Suppressor macrophage (primary cell): ENCODE data around the gene VCL.
A peak's percentile ranks its signal among the peaks of the same experiment; 100 is the strongest.

Experiments
- DNase-seq, 4 experiments: peaks; one replicate each; pipeline ENCODE4 v3.0.0-alpha.2; 2020 to 2022

The VCL gene

DNA sequence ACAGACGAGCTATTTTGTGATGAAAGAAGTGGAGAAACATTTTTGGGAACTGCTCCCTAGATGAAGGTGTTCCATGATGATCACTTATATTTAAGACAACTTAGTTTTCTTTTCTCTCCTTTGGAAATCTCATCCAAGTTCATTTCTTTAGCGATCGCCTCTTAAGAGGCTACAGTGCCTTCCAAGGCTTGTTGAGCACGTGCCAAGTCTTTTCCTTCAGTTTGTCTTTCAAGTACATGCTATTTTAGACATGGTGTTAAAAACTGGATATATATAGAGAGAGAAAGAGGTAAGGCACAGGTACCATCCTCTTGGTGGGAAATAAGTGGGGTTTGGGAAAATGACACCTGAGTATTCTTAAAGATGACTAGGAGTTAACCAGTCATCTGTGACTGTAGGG is 155.8 kb downstream of the VCL start:
- DNase-seq: no peak

DNA sequence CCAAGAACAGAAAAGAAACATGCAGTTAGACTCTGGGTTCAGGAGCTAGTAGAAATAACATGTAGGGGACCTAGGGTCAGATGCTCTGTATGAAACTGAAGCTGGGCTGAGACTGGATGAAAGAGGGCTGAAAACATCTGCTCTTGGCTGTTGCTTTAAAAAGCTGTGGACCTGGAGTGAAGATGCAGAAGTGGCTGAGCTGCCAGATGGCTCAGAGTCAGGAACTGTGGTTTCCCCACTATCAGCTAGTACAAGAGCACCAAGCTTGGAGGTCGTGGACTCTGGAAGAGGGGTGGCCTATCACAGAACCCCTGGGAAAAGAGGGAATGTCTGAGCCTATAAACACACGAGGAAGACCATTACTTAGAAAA is 159.0 kb downstream of the VCL start:
- DNase-seq: peak in 2 of 4 experiments; percentile 33 to 35

DNA sequence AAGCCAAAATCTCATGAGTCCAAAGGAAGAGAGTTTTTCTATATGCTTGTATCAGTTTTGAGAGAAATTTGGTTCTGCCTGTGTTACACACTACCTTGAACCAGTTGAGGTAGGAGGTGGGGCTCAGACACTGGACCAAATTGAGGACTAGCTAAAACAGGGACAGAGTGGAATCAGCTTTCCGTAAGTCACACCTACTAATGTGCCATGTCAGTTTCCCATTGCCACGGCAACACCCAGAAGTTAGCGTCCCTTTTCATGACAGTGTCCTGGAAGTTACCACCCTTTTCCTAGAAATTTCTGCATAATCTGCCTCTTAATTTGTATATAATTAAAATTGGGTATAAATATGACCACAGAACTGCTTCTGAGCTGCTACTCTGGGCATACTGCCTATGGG is 162.1 kb downstream of the VCL start:
- no peak for DNase-seq

DNA sequence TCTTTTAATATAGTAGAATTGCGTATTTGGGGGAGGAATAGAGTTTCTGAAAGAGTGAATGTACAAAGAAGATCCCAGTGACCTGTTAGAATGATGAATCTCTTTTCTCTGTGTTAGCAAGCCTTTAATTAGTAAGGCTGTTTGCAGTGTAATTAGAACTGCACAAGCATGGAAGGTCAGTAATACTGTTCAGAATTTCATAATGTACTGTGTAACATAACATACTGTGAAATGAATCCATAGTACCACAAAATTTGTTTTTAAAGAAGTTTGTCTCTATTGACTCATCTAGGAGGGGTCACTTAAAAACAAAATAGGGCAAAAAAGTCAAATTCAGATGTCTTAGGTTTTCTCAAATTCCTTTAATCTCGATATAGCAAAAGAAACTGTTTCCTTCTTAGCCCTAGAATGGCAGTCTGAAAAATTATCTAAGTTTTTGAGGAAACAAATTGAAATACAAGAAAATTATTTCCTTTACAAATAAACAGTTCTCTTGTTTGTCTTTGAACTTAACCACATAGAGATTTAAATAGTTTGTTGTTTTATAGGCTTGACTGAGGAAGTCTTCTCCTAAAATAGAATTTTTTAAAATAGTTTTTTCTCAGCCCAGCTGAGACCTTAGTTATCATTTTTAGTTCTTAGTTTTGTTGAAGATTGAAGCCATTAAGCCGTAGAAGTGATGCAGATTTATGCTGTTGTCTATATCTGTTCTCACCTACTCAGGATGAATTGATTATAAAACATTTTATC is 165.6 kb downstream of the VCL start:
- no peak for DNase-seq

DNA sequence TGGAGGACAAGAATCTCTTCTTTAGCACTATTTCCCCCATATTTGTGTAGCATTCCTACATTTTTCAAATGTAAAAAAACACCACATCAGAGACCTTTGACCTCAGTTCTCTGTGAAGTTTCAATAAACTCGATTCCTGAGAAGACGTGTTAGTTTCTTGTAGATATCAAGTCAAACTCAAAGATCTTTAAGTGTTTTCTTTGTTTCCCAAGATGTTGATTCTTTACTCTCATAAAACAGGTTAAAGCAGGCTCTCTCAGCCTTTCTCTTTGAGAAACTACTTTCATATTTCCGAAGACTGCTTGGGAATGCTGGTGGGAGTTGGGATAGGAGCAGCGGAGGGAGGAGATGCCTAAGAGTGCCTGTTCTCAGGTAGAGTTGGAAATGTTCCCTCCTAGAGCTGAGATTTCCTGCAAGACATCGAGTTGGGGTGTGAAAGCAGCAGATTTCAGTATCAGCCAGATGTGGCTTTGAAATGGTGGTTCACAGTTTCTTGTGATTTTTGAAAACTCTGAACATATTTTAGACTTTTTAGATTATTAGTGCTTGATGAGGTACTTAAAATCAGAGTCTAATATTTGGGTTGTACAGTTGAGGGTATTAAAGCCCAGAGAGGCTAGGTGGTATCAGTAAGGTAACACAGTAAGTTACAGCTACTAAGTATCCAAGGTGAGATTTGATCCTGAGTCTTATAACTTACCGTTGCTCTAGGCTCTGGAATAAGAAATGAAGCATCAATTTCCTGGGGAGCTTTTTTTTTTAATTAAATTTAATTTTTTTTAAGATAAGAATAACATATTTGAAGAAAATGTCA is 167.0 kb downstream of the VCL start:
- no peak for DNase-seq

DNA sequence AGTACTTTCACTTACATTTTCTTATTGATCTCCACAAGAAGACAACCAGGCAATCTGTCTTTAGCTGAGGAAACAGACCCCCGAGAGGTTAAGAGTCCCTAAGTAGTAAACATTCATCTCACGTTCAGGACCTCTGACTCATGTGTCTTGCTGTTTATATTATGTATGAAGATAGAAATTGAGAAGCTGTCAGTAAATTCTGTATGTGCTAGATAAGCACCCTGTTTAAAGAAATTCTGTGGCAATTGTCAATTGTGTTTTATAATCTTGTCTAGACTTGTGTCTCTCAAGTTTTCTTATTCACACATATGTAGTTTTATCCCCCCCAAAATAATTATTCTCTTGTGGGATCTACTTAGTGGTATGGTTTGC is 167.6 kb downstream of the VCL start:
- DNase-seq: peak in 1 of 4 experiments; percentile 24

DNA sequence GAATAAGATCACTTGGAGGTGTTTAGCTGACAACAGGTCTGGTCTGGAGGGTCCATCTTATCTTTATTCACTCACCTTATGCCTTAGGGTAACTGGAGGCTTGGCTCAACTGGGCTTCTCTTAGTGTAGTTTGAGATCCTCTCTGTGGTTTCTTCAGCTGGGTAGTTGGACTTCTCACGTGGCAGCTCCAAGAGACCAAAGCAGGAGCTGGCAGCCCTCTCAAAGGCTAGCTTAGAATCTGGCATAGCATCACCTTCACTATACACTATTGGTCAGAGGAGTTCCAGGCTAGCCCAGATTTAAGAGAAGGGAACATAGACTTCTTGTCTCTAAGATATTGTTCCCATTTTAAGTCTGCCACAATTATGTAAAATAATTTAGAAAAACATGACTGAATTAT is 169.5 kb downstream of the VCL start:
- DNase-seq: peak in 3 of 4 experiments; percentile 39 to 46 (median 41)
